GM23248 (cell line): ENCODE results near the gene MOGAT2. TPM values are rescaled to one million over a fixed set of nuclear protein-coding genes. Genes with fewer than 3 reads are reported as not detected.

Source experiments
- DNase-seq: peaks from one replicate; pipeline ENCODE4 v3.0.0-alpha.2; 2015
- H2AFZ ChIP-seq: fragments of 200-600 bp; sonication (generic); 2 replicates; pipeline ENCODE4 v1.6.1; 2016; ENCODE audit warnings: antibody characterized with exemption
- H3F3A ChIP-seq: fragments of 200-600 bp; sonication (generic); 2 replicates; pipeline ENCODE4 v1.6.1; 2016; ENCODE audit warnings: mild to moderate bottlenecking, antibody characterized with exemption, mixed run types; ENCODE audit not compliant: insufficient read depth
- H3K27ac ChIP-seq: fragments of 200-600 bp; sonication (generic); 2 replicates; pipeline ENCODE4 v1.5.1; 2016; ENCODE audit warnings: mild to moderate bottlenecking
- H3K27me3 ChIP-seq: fragments of 200-600 bp; sonication (generic); replicated peaks from 2 replicates; pipeline ENCODE4 v1.6.1; 2016; ENCODE audit warnings: mild to moderate bottlenecking; ENCODE audit not compliant: insufficient read depth
- H3K36me3 ChIP-seq: fragments of 200-600 bp; sonication (generic); 2 replicates; pipeline ENCODE4 v1.6.1; 2016; ENCODE audit warnings: low read depth, mild to moderate bottlenecking
- H3K4me1 ChIP-seq: fragments of 200-600 bp; sonication (generic); 2 replicates; pipeline ENCODE4 v1.6.1; 2016; ENCODE audit warnings: mild to moderate bottlenecking; ENCODE audit not compliant: insufficient read depth
- H3K4me2 ChIP-seq: fragments of 200-600 bp; sonication (generic); one replicate; pipeline ENCODE4 v1.6.1; 2016; ENCODE audit warnings: mild to moderate bottlenecking; ENCODE audit not compliant: unreplicated experiment
- H3K4me3 ChIP-seq: fragments of 200-600 bp; sonication (generic); 2 replicates; pipeline ENCODE4 v1.5.1; 2016; ENCODE audit warnings: mild to moderate bottlenecking
- H3K79me2 ChIP-seq: fragments of 200-600 bp; sonication (generic); 2 replicates; pipeline ENCODE4 v1.6.1; 2016; ENCODE audit warnings: mild to moderate bottlenecking; ENCODE audit not compliant: insufficient read depth
- H3K9ac ChIP-seq: fragments of 200-600 bp; sonication (generic); 2 replicates; pipeline ENCODE4 v1.6.1; 2016; ENCODE audit warnings: mild to moderate bottlenecking
- H3K9me2 ChIP-seq: fragments of 200-600 bp; sonication (generic); 2 replicates; pipeline ENCODE4 v1.6.1; 2016; ENCODE audit warnings: mixed run types, mild to moderate bottlenecking, moderate library complexity; ENCODE audit not compliant: insufficient read depth
- H3K9me3 ChIP-seq: fragments of 200-600 bp; sonication (generic); one replicate; pipeline ENCODE4 v1.6.1; 2017; ENCODE audit warnings: low read depth
- H4K20me1 ChIP-seq: fragments of 200-600 bp; sonication (generic); 2 replicates; pipeline ENCODE4 v1.6.0; 2016; ENCODE audit not compliant: insufficient read depth
- EZH2 ChIP-seq: fragments of 200-600 bp; sonication (generic); IDR thresholded peaks from 2 replicates; pipeline ENCODE4 v1.6.1; 2018; ENCODE audit warnings: antibody characterized with exemption, mild to moderate bottlenecking; ENCODE audit not compliant: insufficient read depth, poor library complexity, severe bottlenecking
- EZH2phosphoT487 ChIP-seq: fragments of 200-600 bp; sonication (generic); IDR thresholded peaks from 2 replicates; pipeline ENCODE4 v1.6.1; 2018; ENCODE audit warnings: antibody characterized with exemption, moderate library complexity, mild to moderate bottlenecking, low read depth; ENCODE audit not compliant: insufficient read depth
- WGBS, 2 experiments: methylation state at CpG; one replicate each; pipeline ENCODE4 v1.1.6; 2015 to 2017; ENCODE audit warnings: low lambda C conversion rate in 2 of 2, low coverage in 1 of 2; ENCODE audit errors: missing lambda C conversion rate in 2 of 2; 5-methylcytosine and 5-hydroxymethylcytosine counted together
- in situ Hi-C: fragments of 300-500 bp; cut with MboI; formaldehyde crosslinking; loops from 2 replicates; pipeline ENCODE4 v1.15.0; 2020
- polyA plus RNA-seq: library from polyadenylated mRNA; unstranded; fragments of >200 nt; fragmentation: Nextera tagmentation; extraction: Ambion mirVana; gene quantifications from 2 replicates; pipeline ENCODE4 v1.2.1, GENCODE V29; 2016
- total RNA-seq: library from RNA; depleted of rRNA; stranded (reverse); fragments of >200 nt; shearing (Covaris generic); gene quantifications from 2 replicates; pipeline ENCODE4 v1.2.3, GENCODE V29; 2014

Gene MOGAT2
- total and polyA plus RNA-seq, 2 experiments from 2014 or later, result not detected

- no peak overlapping the region for H3K27ac ChIP-seq
- no peak for TF ChIP-seq EZH2phosphoT487
- no peak for TF ChIP-seq EZH2
- H3F3A ChIP-seq, result peaks cover 12% of the 10 kb centered on the region
- H3K9ac ChIP-seq, result no peak overlapping the region
- no peaks in the 10 kb centered on the region for H3K9me2 ChIP-seq
- no peaks in the 10 kb centered on the region for H3K36me3 ChIP-seq
- no peaks in the 10 kb centered on the region for H3K9me3 ChIP-seq
- no peaks in the 10 kb centered on the region for H3K27me3 ChIP-seq
- no peaks in the 10 kb centered on the region for H3K79me2 ChIP-seq
- H3K4me3 ChIP-seq, result no peak overlapping the region
- in situ Hi-C loops, result no loop called here
- 79 to 94% methylated on average over 3 of the region's 3 CpGs for WGBS, 2 experiments
- H2AFZ ChIP-seq, result no peak overlapping the region
- H3K4me2 ChIP-seq, result no peak overlapping the region
- peaks cover 28% of the 10 kb centered on the region for H3K4me1 ChIP-seq
- no peak for DNase-seq
- H4K20me1 ChIP-seq, result no peaks in the 10 kb centered on the region
Observed at GRCh38 chr11:75763846-75764245, 46.2 kb downstream of the MOGAT2 start.

GRCh38 chr11:75765116-75765515 lies 47.5 kb downstream of the MOGAT2 start:
- no peak for TF ChIP-seq EZH2phosphoT487
- TF ChIP-seq EZH2, result no peak
- no peak for DNase-seq
- Histone ChIP-seq H3K27me3 (no peaks in the 10 kb centered on the region), H3K9me2 (no peaks in the 10 kb centered on the region), H3K36me3 (no peaks in the 10 kb centered on the region), H3K9me3 (no peaks in the 10 kb centered on the region), H3K9ac (no peak overlapping the region), H3F3A (peaks cover 18% of the 10 kb centered on the region), H3K4me1 (peaks cover 28% of the 10 kb centered on the region), H2AFZ (no peak overlapping the region), H4K20me1 (no peaks in the 10 kb centered on the region), H3K27ac (no peak overlapping the region), H3K4me2 (no peak overlapping the region), H3K4me3 (no peak overlapping the region), H3K79me2 (no peaks in the 10 kb centered on the region)
- WGBS, 2 experiments, result 91 to 93% methylated on average over 3 of the region's 3 CpGs
- in situ Hi-C loops, result no loop called here

GRCh38 chr11:75766443-75767227 lies 49.0 kb downstream of the MOGAT2 start:
- in situ Hi-C loops, result no loop called here
- DNase-seq, result no peak

GRCh38 chr11:75767228-75767572 lies 49.6 kb downstream of the MOGAT2 start:
- peaks cover 25% of the 10 kb centered on the region for H3K4me1 ChIP-seq
- H3K9me2 ChIP-seq, result no peaks in the 10 kb centered on the region
- no peak overlapping the region for H3K4me2 ChIP-seq
- H3K4me3 ChIP-seq, result no peak overlapping the region
- in situ Hi-C loops, result no loop called here
- WGBS, 2 experiments, result 92 to 94% methylated on average over 6 of the region's 6 CpGs
- H3K27ac ChIP-seq, result no peak overlapping the region
- H3K36me3 ChIP-seq, result no peaks in the 10 kb centered on the region
- no peaks in the 10 kb centered on the region for H3K27me3 ChIP-seq
- H4K20me1 ChIP-seq, result no peaks in the 10 kb centered on the region
- no peaks in the 10 kb centered on the region for H3K9me3 ChIP-seq
- H3F3A ChIP-seq, result peaks cover 16% of the 10 kb centered on the region
- no peak for TF ChIP-seq EZH2
- no peak for TF ChIP-seq EZH2phosphoT487
- H2AFZ ChIP-seq, result no peak overlapping the region
- no peak for DNase-seq
- H3K79me2 ChIP-seq, result no peaks in the 10 kb centered on the region
- H3K9ac ChIP-seq, result no peak overlapping the region

More at GRCh38 chr11:75766443-75767227, 49.0 kb downstream of the MOGAT2 start:
- H3K4me3 ChIP-seq, result no peak overlapping the region
- no peak overlapping the region for H2AFZ ChIP-seq
- no peaks in the 10 kb centered on the region for H3K9me3 ChIP-seq
- TF ChIP-seq EZH2 (no peak), EZH2phosphoT487 (no peak)
- H3F3A ChIP-seq, result peaks cover 21% of the 10 kb centered on the region
- H3K9me2 ChIP-seq, result no peaks in the 10 kb centered on the region
- no peaks in the 10 kb centered on the region for H3K27me3 ChIP-seq
- no peak overlapping the region for H3K9ac ChIP-seq
- no peaks in the 10 kb centered on the region for H3K36me3 ChIP-seq
- H3K4me1 ChIP-seq, result peaks cover 23% of the 10 kb centered on the region
- no peak overlapping the region for H3K27ac ChIP-seq
- H3K4me2 ChIP-seq, result no peak overlapping the region
- H4K20me1 ChIP-seq, result no peaks in the 10 kb centered on the region
- 72 to 74% methylated on average over 4 of the region's 4 CpGs for WGBS, 2 experiments
- no peaks in the 10 kb centered on the region for H3K79me2 ChIP-seq

GRCh38 chr11:75767793-75768111 lies 50.1 kb downstream of the MOGAT2 start:
- TF ChIP-seq EZH2phosphoT487 (no peak), EZH2 (no peak)
- H2AFZ ChIP-seq, result peak overlapping the region; percentile 75
- no peaks in the 10 kb centered on the region for H3K27me3 ChIP-seq
- no peak for DNase-seq
- peak overlapping the region; percentile 79 for H3K9ac ChIP-seq
- H3K36me3 ChIP-seq, result no peaks in the 10 kb centered on the region
- peaks cover 19% of the 10 kb centered on the region for H3K4me1 ChIP-seq
- H3K27ac ChIP-seq, result no peak overlapping the region
- H3K9me2 ChIP-seq, result no peaks in the 10 kb centered on the region
- peak overlapping the region; percentile 82 for H3K4me2 ChIP-seq
- no peaks in the 10 kb centered on the region for H3K79me2 ChIP-seq
- H3K4me3 ChIP-seq, result peak overlapping the region; percentile 72
- in situ Hi-C loops, result no loop called here
- peaks cover 16% of the 10 kb centered on the region for H3F3A ChIP-seq
- H3K9me3 ChIP-seq, result no peaks in the 10 kb centered on the region
- WGBS, 2 experiments, result 78 to 85% methylated on average over 1 of the region's 1 CpG
- no peaks in the 10 kb centered on the region for H4K20me1 ChIP-seq
